Gastrocnemius medialis (tissue), 4 donors: ENCODE data around the gene SIGLECL1.

Source experiments
- CTCF ChIP-seq, 5 experiments: fragments of 450-650 bp in 3 of 5; fragments of 200-600 bp in 2 of 5; sonication (generic) in 2 of 5; IDR thresholded peaks in 4 of 5; conservative IDR thresholded peaks in 1 of 5; 1 replicate in 4 of 5; 2 replicates in 1 of 5; pipeline ENCODE4 v1.5.1; 2016 to 2019; ENCODE audit warnings: antibody characterized with exemption in 5 of 5, mild to moderate bottlenecking in 3 of 5, moderate library complexity in 3 of 5
- POLR2A ChIP-seq, 2 donors: fragments of 450-650 bp; IDR thresholded peaks; one replicate each; pipeline ENCODE4 v1.6.1; 2017; ENCODE audit warnings: antibody characterized with exemption in 2 of 2, mild to moderate bottlenecking in 2 of 2, moderate library complexity in 2 of 2

GRCh38 chr19:51204321-51204720, 46.6 kb upstream of the SIGLECL1 start:
- no peak for TF ChIP-seq CTCF (IDR thresholded peaks at IDR 0.05 in 4 of 5, conservative IDR thresholded peaks at IDR 0.05 in 1 of 5)
- TF ChIP-seq POLR2A (IDR thresholded peaks at IDR 0.05): no peak
